ENCODE measurements around the gene PRKCE.

The PRKCE gene

GRCh38 chr2:45859682-45860081, 208.2 kb downstream of the PRKCE start:
- TF ChIP-seq CTCF (IDR thresholded peaks at IDR 0.05): no peak

GRCh38 chr2:45860136-45861121, 209.0 kb downstream of the PRKCE start:
- no peak for TF ChIP-seq CTCF (IDR thresholded peaks at IDR 0.05)

GRCh38 chr2:45862843-45863242, 211.4 kb downstream of the PRKCE start:
- no peak for TF ChIP-seq CTCF (IDR thresholded peaks at IDR 0.05)

GRCh38 chr2:45864121-45864520, 212.6 kb downstream of the PRKCE start:
- TF ChIP-seq CTCF (IDR thresholded peaks at IDR 0.05): no peak

GRCh38 chr2:45867349-45867748, 215.9 kb downstream of the PRKCE start:
- no peak for TF ChIP-seq CTCF (IDR thresholded peaks at IDR 0.05)

- TF ChIP-seq CTCF (IDR thresholded peaks at IDR 0.05): no peak
Measured at GRCh38 chr2:45867800-45868199, 216.3 kb downstream of the PRKCE start.

- no peak for TF ChIP-seq CTCF (IDR thresholded peaks at IDR 0.05)
Measured at GRCh38 chr2:45869165-45869501, 217.7 kb downstream of the PRKCE start.

Data from LNCAP (cell line).